Testis (tissue), 2 donors: Measurements from ENCODE around the gene MROH2A.

ENCODE experiments used
- POLR2A ChIP-seq: fragments of 450-650 bp; IDR thresholded peaks from one replicate; pipeline ENCODE4 v1.6.1; 2017; ENCODE audit warnings: antibody characterized with exemption, mild to moderate bottlenecking, moderate library complexity
- TF ChIP-seq, protein P1 (sequence below), 3 experiments: fragments of 450-650 bp in 2 of 3; fragments of 200-600 bp in 1 of 3; sonication (generic) in 1 of 3; IDR thresholded peaks; one replicate each; pipeline ENCODE4 v1.5.1; 2016 to 2019; ENCODE audit warnings: antibody characterized with exemption in 3 of 3, mild to moderate bottlenecking in 2 of 3, moderate library complexity in 1 of 3

DNA sequence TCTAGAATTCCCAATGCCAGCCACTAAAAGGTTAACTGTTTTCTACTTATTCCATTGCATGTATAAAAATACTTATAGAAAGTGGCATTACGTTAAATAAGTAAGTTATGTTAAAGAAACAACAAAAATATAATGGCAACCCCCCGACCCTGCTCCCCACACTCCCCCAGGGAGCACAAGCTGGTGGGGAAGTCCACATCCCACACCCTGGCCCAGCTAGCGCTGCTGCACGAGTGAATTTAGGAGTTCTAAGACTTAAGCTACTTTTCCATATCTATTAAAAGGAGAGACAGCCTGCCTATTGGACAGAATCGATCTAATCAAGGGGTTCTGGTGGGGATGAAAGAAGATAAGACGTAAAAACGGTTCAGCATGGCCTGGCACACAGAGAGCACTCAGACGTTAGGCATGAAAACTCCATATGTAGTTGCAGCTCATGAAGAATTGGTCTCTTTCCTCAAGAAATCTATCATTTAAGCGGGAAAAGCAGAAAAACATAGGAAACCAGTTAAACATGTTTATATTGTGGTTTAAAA is 59.6 kb downstream of the MROH2A start:
- no peak for TF ChIP-seq POLR2A
- TF ChIP-seq, protein P1, sequence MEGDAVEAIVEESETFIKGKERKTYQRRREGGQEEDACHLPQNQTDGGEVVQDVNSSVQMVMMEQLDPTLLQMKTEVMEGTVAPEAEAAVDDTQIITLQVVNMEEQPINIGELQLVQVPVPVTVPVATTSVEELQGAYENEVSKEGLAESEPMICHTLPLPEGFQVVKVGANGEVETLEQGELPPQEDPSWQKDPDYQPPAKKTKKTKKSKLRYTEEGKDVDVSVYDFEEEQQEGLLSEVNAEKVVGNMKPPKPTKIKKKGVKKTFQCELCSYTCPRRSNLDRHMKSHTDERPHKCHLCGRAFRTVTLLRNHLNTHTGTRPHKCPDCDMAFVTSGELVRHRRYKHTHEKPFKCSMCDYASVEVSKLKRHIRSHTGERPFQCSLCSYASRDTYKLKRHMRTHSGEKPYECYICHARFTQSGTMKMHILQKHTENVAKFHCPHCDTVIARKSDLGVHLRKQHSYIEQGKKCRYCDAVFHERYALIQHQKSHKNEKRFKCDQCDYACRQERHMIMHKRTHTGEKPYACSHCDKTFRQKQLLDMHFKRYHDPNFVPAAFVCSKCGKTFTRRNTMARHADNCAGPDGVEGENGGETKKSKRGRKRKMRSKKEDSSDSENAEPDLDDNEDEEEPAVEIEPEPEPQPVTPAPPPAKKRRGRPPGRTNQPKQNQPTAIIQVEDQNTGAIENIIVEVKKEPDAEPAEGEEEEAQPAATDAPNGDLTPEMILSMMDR (IDR thresholded peaks at IDR 0.05), result no peak
